HG02798 (cell line): ENCODE results near the gene NCAPD2.
"Not testable (repeated sequence)": the region's sequence is repeated elsewhere in the genome, so short reads cannot be mapped to it uniquely, and the experiment has no call there.

Experiments
- ATAC-seq: cut with Tn5 transposase; IDR thresholded peaks from one replicate; pipeline ENCODE4 v1.9.1; 2021; ENCODE audit warnings: mild to moderate bottlenecking; ENCODE audit not compliant: unreplicated experiment, poor library complexity

Gene NCAPD2

DNA sequence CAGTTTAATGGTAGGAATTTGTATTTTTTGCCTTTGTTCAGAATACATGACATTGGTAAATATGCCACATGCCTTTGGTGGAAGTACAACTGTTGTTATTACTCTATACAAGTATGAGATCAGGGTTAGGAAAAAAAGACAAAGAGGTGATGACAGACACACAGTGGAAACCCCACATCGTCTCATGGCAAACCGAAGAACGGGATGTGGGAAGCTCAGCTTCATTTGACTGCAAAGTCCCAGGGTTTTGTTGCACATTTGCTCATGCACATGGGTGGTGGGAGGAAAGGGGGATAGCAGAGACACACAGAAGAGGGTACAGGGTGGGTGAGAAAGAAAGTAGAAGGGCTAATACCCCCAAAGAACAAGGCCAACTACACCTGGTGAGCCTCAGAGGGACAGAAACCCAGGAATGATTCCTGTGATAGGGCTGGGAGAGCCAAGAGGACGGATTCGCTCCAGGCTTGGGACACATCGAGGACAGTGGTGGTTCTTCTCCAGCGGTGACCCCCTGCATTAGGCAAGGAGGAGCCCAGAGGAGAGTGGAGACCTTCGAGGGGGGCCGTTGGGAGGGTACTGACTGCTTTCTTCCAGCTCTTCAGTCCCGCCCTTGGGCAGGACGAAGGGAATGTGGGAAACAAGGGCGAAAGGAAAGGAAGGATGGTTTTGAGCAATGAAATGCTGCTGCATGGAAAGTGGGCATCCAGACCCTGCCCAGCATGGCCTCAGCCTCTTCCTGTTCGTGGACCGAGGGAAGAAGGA is 31.5 kb upstream of the NCAPD2 start:
- no peak for ATAC-seq

GRCh38 chr12:6463216-6463615 is 30.7 kb upstream of the NCAPD2 start:
- no peak for ATAC-seq

GRCh38 chr12:6463858-6464257 is 30.0 kb upstream of the NCAPD2 start:
- no peak for ATAC-seq

DNA sequence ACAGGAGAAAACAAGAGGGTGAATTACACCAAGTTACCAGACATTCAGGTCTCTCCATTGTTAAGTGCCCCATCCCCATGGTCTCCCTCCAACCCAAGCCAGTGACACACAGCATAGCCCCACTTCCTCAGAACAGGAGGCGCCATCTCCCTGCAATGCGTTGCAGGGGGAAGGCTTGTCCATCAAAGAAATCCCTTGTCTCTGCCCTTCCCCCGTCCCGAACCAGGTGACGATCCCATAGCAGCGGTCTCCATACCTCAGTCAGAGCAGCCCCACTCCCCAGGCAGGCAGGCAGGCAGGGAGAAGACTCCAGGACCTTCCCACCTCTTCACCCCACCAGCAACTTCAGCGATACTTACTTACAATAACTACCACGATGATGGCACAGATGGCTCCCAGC is 29.4 kb upstream of the NCAPD2 start:
- ATAC-seq = no peak

GRCh38 chr12:6465467-6466183 is 28.3 kb upstream of the NCAPD2 start:
- no peak for ATAC-seq

DNA sequence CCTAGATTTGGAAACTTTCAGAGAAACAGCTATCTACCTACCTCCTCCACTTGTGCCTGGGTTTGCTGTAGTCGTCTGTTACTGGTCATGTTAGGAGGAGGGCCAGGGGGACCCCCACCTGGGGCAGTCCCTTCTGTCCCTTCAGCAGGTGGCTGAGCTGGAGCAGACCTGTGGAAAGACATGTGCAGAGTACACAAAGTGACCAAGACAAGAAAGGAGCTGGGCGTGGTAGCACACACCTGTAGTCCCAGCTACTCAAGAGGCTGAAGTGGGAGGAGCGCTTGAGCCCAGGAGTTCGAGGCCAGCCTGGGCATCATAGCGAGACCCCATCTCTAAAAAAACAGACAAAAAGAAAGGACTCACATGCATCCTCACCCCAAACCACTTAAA is 27.7 kb upstream of the NCAPD2 start:
- ATAC-seq = no peak

GRCh38 chr12:6466751-6467150 is 27.2 kb upstream of the NCAPD2 start:
- not testable (repeated sequence) for ATAC-seq

GRCh38 chr12:6467571-6468282 is 26.2 kb upstream of the NCAPD2 start:
- ATAC-seq = not testable (repeated sequence)

DNA sequence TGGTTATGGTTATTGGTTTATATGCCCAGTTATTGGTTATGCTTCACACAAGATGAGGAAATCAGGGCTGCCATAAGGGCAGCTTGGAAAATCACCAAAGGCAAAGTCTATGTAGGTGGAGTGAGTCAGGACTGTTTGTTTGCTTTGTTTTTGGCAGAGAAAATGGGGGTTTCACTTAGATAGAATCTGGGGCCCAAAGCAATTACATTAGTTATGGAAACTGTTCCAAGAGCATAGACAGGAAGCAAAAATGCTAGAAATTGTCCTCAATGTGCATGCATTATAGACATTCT is 25.7 kb upstream of the NCAPD2 start:
- no peak for ATAC-seq

DNA sequence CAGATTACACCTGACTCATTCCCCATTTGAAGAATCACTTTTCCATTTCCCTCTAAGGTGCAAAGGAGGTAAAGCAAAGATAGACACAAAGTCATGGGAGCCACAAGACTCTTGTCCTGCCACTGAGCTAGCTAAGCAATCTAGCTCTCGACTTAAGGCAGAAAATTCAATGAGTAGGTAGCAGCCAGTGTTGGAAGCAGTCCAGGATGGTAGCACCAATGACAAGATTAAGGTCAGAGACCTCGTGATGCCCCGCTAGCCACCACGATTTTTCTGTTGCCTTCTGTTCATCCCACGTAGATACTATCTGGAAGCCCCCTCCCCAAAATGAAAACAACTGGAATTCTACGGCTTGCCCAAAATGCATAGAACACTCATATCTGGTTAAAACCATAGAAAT is 24.8 kb upstream of the NCAPD2 start:
- no peak for ATAC-seq

- no peak for ATAC-seq
Observed at GRCh38 chr12:6469609-6470374, 24.1 kb upstream of the NCAPD2 start.

GRCh38 chr12:6470375-6471163 is 23.3 kb upstream of the NCAPD2 start, which contains the start of gene VAMP1:
Gene VAMP1, minus strand, starts transcription at chr12:6470677. Its CDS starts 146 bp downstream, at chr12:6470531.
- peak; percentile 88 for ATAC-seq

GRCh38 chr12:6471989-6472360 is 21.9 kb upstream of the NCAPD2 start:
- ATAC-seq = no peak

DNA sequence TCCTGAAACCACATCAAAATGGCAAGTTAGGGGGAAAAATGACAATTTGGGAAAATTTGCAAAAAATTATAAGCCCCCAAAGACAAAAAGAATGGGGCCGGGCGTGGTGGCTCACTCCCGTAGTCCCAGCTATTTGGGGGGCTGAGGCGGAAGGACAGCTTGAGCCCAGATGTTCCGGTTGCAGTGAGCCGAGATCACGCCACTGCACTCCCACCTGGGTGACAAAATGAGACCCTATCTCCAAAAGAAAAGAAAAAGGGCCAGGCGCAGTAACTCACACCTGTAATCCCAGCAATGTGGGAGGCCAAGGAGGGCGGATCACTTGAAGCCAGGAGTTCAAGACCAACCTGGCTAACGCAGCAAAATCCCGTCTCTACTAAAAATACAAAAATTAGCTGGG is 21.4 kb upstream of the NCAPD2 start:
- no peak for ATAC-seq

DNA sequence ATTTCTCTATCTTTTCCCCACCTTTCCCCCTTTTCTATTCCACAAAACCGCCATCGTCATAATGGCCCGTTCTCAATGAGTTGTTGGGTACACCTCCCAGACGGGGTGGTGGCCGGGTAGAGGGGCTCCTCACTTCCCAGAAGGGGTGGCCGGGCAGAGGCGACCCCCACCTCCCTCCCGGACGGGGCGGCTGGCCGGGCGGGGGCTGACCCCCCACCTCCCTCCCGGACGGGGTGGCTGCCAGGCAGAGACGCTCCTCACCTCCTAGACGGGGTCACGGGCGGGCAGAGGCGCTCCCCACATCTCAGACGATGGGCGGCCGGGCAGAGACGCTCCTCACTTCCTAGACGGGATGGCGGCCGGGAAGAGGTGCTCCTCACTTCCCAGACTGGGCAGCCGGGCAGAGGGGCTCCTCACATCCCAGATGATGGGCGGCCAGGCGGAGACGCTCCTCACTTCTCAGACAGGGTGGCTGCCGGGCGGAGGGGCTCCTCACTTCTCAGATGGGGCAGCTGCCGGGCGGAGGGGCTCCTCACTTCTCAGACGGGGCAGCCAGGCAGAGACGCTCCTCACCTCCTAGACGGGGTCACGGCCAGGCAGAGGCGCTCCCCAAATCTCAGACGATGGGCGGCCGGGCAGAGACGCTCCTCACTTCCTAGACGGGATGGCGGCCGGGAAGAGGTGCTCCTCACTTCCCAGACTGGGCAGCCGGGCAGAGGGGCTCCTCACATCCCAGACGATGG is 18.5 kb upstream of the NCAPD2 start:
- ATAC-seq = not testable (repeated sequence)

DNA sequence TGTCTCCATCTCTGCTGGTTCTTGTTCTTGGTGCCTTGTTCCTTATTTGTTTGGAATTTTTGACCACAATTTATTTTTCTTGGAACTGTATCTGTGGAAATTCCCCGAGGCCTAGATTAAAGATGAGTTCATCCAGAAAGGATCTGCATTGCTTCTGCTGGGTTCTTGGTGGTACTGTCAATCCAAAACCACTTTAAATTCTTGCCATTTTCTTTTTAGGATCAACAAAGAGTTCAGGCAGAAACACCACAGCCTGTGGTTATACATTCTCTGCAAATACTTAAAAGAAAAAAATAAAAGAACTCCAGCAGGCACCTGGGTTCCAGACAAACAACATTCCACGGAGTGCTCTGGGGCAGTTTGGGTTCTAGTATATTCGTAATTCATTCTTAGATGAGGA is 17.4 kb upstream of the NCAPD2 start:
- ATAC-seq = no peak

GRCh38 chr12:6477601-6478377 is 16.1 kb upstream of the NCAPD2 start:
- ATAC-seq = not testable (repeated sequence)

- no peak for ATAC-seq
Observed at GRCh38 chr12:6478416-6478815, 15.5 kb upstream of the NCAPD2 start.
